Fibroblast of skin of left quadriceps (primary cell): ENCODE results near the gene GLOD4.
"Not testable (repeated sequence)": the region's sequence is repeated elsewhere in the genome, so short reads cannot be mapped to it uniquely, and the experiment has no call there.

Experiments
- DNase-seq, 2 experiments: peaks; one replicate each; pipeline ENCODE4 v3.0.0-alpha.2; 2013; ENCODE audit warnings: low read depth in 2 of 2

Gene GLOD4

DNA sequence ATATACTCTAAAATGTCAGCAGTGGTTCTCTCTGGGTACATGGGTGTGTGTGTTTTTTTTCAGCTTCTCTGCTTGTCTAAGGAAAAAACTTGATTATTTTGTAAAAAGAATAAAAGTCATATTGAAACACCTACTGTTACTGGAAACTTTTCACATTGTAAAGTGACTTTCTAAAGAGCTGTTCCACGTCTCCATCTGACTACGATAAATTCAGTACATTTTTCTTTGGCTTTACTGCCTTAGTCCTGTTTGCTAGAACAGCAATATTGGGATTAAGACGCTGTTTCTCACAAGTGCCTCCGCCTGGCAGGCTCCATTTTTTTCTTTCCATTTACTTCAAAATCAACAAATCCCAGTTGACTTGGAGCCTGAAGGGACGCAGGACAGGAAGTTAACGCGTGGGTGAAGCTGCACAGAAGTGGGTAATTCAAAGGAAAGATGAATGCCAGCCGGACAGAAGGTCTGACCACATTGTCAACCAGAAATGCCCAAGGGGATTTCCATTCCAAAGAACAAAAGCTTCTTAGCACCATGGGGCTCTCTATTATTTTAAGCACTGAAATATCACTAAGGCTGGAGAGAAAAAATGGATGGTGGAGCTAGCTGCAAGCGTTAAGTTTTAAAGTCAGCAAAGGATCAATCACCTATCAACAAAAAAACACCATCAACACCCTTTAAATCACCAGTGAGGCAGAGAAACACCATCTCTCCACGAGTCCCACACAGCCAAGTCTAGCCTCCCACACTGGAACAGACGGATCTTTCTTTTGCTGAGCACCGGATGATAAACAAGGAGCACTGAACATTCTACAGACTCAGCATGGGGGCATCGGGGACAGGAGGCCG is 8.4 kb downstream of the GLOD4 start:
- no peak for DNase-seq

DNA sequence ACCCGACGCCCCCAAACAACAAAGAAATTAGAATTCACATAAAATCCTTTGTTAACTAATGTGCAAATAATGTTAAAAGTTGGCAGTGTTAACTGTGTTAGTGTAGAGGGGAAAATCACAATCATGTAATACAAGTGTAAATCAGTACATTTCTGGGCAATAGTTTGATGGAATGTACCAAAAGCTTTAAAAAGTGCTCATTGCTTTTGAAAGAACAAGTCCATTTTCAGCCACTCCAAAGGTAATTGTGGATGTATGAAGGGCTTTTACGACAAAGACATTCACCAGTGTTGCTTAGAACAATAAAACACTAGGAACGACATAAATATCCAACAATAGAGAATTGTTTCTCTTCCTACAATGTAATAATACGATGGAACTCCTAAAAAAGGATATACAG is 9.1 kb downstream of the GLOD4 start:
- DNase-seq = no peak

DNA sequence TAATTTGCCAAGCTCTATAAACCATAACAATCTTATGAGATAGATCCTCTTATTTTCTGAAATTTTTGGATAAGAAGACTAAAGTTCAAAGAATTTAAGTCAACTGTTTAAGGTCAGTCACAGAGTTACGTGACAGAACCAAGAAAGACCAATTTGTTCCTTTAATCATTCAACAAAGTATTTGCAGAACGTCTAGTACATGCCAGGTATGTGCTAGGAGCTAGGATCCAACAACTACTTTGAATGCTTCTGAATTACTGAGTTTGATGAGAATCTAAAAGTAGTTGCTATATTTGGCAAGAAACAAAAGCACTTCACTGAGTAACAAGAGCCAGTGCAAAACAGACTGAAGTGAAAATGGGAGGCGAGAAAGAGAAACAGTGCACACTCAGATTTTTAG is 15.0 kb downstream of the GLOD4 start:
- no peak for DNase-seq

DNA sequence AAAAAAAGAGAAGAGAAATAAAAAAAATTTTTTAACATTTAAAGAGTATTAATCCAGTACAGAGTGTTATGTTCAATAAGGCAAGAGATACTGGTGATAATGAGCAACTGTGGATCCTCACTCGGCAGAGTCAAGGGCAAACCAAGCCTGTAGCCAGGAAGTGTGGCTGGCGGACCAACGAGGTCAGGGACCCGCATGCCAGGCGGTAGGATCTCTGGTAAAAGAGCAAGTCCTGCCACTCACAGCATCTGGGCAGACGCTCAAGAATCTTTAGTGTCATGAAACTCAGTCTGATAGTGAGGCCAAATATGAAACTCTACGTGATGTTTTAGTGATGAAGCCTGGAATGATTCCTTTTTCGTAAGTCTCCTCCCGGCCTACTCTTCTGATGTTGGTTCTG is 21.7 kb downstream of the GLOD4 start:
- no peak for DNase-seq

DNA sequence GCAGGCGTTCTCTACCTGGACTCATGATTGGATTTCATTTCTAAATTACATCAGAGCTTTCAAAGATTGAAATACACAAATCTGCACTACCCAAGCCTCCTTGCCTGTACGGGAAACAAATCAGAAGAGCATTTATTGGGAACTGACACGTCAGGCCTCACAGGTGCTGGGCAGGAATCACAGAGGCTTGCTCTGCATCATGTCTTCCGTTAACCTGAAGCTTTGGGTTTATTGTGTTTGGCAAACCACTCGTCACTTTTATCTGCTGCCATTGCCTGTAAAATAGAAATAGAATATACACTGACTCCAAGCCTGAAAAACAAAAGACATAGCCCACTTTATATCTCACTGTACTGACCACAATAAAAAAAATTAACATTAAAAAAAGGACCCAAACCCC is 22.1 kb downstream of the GLOD4 start:
- no peak for DNase-seq

DNA sequence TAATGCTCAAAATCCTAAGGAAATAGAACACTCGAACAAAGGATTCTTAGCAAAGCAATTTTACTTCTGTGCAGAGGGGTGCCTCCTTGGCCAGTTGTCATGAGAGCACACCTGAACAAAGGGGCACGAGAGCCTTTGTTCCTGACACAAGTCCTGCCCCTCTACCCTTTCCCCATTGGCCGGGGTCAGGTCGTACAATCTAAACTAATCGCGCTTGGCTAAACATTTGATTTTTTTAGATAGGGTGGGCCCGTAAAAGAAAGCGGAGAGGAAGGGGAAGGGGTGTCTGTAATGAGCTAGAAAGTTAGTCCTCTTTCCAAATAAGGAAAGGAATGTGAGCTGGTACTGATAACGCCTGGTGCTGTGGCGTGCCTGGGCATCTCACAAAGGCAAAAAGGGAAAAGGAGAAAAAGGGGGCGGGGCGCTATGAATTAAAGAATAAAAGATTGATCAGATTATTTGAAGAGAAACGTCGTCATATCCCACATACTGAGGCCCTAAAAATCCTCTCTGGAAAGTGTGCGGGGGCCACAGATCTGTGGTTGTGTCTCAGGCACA is 26.0 kb downstream of the GLOD4 start:
- DNase-seq = not testable (repeated sequence)

DNA sequence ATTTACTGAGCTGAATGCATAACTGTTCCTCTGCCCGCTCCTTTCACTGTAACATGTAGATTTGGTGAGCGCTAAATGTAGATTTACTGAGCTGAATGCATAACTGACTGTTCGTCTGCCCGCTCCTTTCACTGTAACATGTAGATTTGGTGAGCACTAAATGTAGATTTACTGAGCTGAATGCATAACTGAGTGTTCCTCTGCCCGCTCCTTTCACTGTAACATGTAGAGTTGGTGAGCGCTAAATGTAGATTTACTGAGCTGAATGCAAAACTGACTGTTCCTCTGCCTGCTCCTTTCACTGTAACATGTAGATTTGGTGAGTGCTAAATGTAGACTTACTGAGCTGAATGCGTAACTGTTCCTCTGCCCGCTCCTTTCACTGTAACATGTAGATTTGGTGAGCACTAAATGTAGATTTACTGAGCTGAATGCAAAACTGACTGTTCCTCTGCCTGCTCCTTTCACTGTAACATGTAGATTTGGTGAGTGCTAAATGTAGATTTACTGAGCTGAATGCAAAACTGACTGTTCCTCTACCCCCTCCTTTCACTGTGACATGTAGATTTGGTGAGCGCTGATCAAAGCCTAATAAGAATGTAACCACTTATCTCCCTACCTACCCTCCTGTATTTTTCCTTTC is 26.6 kb downstream of the GLOD4 start:
- not testable (repeated sequence) for DNase-seq

DNA sequence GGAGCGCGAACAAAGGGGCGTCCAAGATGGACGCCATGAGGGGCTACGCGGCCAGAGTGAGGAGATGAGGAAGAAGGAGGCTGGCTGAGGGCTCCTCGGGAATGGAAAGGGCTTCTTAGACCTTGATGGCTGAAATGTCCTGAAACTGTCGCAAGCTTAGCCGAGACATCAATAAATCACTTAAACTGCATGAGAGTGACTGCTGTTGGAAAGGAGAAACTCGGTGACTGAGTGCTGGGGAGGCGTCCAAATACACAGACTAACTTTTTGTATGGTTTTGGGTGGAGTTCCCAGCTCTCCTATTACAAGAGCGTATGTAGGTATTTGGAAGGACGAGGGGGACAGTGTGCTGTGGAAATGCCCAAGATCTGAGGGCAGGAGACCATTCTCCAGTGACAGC is 28.7 kb downstream of the GLOD4 start:
- DNase-seq = no peak

DNA sequence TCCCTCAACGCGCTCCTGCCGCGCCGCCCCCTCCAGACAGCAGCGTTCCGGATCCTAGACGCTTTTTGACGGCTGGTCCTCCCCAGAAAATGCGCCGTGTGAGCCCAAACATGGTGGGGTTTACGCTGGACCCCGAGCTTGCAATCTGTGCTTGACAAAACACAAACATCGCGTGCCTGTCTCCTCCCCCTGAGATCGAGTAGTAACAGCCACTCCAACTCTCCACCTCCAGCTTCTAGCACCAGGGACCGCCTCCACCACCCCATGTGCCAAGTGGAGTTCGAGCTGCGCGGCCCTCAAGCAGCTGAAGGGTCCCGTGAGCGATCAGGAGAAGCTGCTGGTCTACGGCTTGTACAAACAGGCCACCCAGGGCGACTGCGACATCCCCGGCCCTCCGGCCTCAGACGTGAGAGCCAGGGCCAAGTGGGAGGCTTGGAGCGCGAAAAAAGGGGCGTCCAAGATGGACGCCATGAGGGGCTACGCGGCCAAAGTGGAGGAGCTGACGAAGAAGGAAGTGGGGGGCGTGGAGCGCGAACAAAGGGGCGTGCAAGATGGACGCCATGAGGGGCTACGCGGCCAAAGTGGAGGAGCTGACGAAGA is 29.4 kb downstream of the GLOD4 start:
- peak in 1 of 2 experiments; percentile 29 for DNase-seq

DNA sequence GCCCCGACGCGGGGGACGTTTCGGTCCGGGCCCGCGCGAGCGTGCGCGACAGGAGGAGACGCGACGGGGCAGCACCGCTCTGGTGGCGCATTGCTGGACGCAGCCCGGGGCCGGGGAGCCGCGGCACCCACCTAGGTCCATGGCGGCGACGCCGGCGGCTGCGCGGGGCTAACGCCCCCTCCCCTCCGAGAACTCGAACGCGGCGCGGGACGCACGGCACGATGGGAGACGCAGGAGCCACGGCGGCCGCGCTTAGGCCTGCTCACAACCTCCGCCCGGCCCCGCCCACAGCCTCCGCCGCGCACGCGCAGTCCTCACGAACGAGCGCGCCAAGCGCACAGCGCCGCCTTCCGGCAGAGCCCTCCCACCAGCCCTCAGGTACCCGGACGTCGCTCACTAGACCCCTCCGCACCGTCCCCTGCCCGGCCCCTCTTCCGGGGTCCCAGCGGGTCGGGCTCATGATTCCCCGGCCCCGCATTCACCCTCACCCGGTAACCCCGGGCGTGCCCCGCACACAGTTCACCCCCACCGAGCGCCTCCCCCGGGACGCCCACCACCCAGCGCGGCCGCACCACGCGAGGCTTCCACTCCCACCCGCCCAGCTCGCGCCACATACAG is 30.0 kb downstream of the GLOD4 start, which contains the start of gene GEMIN4:
Gene GEMIN4 (minus strand): TSS at position 263 of the 618 bp plus-strand sequence. CDS start 122 bp downstream, at position 141.
- peak; percentile 67 to 69 for DNase-seq

DNA sequence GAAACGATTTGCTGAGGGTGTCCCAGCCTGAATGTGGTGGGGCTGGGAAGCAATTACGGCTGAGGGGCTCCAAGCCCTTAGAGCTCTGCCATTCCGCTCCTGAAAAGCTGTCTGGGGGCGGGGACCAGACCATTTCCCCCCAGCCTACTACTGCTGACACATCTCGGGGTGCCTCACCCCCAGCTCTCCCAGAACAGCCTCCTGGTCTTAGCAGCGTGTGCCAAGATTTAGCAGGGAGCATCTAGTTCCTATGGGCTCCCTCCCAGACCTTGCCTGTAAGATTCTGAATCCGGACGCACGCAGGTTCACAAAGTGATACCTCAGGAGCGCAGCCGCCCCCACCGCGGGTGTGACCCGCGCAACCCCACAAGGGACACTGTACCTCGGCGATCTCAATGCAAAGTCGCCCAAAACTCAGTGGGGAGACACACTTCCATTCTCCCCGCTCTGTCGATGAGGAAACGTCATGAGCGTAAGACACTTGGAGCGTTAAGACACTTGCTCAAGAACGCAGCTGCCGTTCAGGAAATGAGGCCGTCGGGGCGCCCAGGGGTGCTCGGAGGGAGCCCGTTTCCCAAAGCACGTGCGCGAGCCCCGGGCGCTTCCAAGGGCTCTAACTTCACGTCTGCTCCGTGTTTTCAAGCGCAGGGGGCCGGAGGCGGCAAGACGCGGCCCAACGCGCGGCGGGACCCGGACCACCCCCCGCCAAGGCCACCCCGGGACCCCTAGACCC is 30.6 kb downstream of the GLOD4 start:
- peak in 1 of 2 experiments; percentile 4 for DNase-seq

DNA sequence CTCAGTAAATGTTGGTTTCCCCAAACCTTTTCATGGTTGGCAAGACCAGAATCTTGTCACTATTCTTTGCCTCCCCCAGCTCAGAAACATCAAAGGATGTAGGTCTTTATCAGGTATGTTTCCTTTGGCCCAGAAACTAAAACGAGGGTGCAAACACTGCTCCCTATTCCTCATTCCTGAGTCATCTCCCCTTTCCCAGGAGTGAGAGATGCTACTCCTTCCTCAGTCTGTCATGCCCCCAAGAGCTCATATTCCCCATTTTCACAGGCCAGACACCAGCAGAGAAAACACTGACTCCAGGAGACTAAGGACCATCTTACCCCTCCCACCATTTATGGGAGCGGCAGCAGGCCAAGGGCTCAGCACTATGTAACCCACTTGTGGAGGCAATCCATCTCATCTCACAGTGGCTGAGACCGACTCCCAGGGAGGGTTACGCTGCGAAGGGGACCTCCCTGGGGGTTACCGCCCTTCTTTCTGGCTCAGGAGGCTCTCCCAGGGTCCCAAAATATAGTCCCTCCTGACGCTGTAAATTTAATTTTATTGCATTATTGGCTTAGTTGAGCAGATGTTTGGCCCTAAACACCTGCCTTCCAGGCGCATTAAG is 31.5 kb downstream of the GLOD4 start:
- DNase-seq = no peak

DNA sequence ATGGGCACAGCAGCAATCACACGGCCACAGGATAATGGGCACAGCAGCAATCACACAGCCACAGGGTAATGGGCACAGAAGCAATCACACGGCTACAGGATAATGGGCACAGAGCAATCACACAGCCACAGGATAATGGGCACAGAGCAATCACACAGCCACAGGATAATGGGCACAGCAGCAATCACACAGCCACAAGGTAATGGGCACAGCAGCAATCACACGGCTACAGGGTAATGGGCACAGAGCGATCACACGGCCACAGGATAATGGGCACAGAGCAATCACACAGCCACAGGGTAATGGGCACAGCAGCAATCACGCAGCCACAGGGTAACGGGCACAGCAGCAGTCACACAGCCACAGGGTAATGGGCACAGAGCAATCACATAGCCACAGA is 32.7 kb downstream of the GLOD4 start:
- DNase-seq = not testable (repeated sequence)

DNA sequence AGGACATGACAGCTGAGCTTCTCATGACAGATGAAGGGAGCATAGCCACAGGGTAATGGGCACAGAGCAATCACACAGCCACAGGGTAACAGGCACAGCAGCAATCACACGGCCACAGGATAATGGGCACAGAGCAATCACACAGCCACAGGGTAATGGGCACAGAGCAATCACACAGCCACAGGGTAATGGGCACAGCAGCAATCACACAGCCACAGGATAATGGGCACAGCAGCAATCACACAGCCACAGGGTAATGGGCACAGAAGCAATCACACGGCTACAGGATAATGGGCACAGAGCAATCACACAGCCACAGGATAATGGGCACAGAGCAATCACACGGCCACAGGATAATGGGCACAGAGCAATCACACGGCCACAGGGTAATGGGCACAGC is 33.5 kb downstream of the GLOD4 start:
- not testable (repeated sequence) for DNase-seq

DNA sequence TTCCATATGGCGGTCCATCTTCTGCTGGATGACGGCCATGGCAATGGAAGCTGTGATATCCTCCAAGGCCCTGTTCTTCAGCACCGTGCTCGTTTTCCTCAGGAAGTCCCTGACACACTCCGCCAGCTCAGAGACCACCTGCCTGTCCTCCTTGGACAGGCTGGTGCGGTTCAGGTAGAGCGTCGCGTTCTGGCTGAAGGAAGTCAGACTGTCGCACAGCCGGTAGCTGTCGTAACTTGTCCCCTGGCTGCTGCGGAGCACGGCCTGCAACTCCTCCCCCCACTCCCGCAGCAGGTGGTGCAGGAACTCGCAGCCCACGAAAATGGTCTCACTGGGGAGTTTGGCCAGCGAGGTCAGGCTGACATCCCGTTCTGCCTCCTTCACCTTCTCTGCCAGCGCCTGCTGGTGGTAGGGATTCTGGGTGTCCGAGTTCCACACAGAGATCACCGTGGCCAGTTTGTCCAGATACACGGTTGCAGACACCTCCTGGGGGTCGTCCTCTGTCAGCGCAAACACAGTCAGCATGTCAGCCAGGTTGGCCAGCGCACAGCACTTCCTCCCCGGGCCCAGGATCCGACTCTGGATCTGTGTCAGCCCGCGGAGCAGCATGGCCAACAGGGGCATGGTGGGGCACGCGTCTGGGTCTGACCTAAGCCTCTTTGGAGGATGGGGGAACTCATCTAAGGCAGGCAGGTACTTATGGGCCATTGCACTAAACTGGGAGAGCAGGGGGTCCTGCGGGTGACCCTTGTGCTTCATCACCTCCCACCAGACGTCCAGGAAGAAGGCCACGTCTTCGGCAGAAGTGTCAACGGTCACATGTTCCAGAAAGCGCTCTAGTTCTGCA is 35.1 kb downstream of the GLOD4 start:
- no peak for DNase-seq

DNA sequence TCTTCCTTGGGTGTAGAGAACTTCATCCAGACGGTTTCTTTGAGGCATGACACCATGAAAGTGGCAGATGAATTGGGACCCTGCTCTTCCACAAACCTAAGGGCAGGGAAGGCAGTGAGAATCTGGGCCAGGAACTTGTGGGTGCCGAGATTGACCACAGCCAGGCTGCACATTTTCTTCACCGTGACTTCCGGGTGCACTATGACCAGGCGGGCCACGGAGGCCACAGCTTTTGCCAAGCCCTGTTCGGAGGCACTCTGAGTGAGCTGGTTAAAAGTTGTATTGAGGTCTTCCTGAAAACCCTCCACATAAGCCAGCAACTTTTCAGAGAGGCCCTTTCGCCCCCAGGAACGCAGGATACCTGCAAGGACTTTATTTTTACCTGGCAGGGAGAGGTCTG is 35.9 kb downstream of the GLOD4 start:
- DNase-seq = no peak

DNA sequence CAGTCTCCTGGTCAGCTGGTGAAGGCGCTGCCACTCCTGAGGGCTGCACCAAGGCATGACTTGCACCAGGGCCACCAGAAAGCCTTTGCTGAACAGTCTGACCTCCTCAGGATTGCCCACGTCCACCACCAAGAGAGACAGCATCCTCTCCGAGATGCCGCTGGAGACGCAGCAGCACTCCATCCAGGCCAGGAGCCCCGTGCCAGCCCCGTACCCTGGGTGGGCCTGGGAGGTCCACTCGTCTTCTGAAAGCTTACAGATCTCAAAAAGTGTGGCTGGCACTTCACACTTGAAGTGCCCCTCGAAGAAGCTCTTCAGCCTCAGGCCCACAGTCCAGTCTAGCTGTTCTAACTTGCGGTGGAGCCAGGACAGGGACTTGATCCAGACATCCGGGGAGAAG is 36.7 kb downstream of the GLOD4 start:
- DNase-seq = no peak

DNA sequence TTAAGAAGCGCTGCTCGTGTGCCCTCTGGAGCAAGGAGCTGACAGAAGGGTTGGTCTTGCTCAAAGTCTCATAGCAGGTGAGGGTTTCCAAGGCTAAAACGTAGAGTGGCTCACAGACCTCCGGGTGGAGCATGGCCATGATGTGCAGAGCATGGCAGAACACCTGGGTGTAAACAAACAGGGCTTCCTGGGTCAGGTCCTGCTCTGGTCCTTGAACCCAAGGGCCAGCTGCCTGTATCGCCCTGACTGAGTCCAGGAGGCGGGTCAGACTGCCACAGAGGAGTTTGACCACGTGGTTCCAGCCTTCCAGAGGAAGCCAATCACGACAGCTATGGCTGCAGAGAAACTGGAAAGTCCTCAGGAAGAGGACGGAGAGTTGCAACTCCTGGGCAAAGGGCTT is 37.1 kb downstream of the GLOD4 start:
- no peak for DNase-seq

DNA sequence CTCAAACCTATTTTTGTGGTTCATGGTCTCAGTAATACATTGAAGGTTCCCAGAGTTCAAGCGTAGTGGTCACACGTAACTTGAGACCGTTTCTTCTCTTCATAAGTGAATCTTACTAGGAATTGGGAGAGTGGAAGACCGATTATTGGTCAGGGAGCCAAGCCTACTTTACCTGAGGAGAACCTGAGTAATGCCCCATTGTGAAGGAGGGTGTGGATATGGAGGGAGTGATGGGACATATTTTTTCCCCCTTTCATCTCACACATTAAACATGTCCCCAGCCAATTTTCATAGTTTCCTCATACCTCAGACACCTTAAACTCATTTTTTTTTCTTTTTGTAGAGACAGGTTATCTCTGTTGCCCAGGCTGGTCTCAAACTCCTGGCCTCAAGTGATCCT is 38.9 kb downstream of the GLOD4 start:
- DNase-seq = no peak
